Sigmoid colon (tissue), 7 donors: Measurements from ENCODE around the gene DENND1B. TPM values are rescaled to one million over a fixed set of nuclear protein-coding genes. Genes with fewer than 3 reads are reported as not detected.

Experiments used
- DNase-seq: peaks from one replicate; pipeline ENCODE4 v3.0.0-alpha.2; 2019
- H3K27ac ChIP-seq, 4 donors: fragments of 200-600 bp; sonication (generic); one replicate each; pipeline ENCODE4 v1.5.1; 2016 to 2019; ENCODE audit warnings: mild to moderate bottlenecking in 1 of 4
- H3K27me3 ChIP-seq, 3 donors: fragments of 200-600 bp; sonication (generic); one replicate each; pipeline ENCODE4 v1.5.1; 2019; ENCODE audit warnings: mild to moderate bottlenecking in 1 of 3
- H3K36me3 ChIP-seq, 4 donors: fragments of 200-600 bp; sonication (generic); one replicate each; pipeline ENCODE4 v1.5.1; 2016 to 2019
- H3K4me1 ChIP-seq, 4 donors: fragments of 200-600 bp; sonication (generic); one replicate each; pipeline ENCODE4 v1.5.1; 2017 to 2019
- H3K4me3 ChIP-seq, 4 donors: fragments of 200-600 bp; sonication (generic); one replicate each; pipeline ENCODE4 v1.5.1; 2017 to 2019; ENCODE audit warnings: mild to moderate bottlenecking in 2 of 4, moderate library complexity in 1 of 4
- H3K9me3 ChIP-seq, 4 donors: fragments of 200-600 bp in 3 of 4; sonication (generic) in 3 of 4; one replicate each; pipeline versions ENCODE4 v1.5.1 to v1.6.1; 2013 to 2019
- EP300 ChIP-seq, 4 donors: sonication (generic); formaldehyde crosslinking; IDR thresholded peaks; one replicate each; pipeline ENCODE4 v1.6.1; 2017; ENCODE audit warnings: antibody characterized with exemption in 4 of 4
- POLR2A ChIP-seq, 2 donors: fragments of 450-650 bp; IDR thresholded peaks; one replicate each; pipeline ENCODE4 v1.6.1; 2016; ENCODE audit warnings: antibody characterized with exemption in 2 of 2, mild to moderate bottlenecking in 2 of 2, moderate library complexity in 2 of 2
- POLR2AphosphoS5 ChIP-seq, 4 donors: sonication (generic); formaldehyde crosslinking; IDR thresholded peaks; one replicate each; pipeline ENCODE4 v1.6.1; 2017; ENCODE audit warnings: antibody characterized with exemption in 4 of 4
- WGBS, 2 donors: extraction: QIAGEN DNeasy Blood & Tissue Kit; methylation state at CpG; one replicate each; pipeline ENCODE4 v1.1.7; 2013; 5-methylcytosine and 5-hydroxymethylcytosine counted together
- intact Hi-C: fragments of 100-400 bp; cut with DNase I; formaldehyde crosslinking; loops from one replicate; pipeline ENCODE4 v1.15.1; 2023
- polyA plus RNA-seq, 3 donors: library from polyadenylated mRNA; stranded (reverse); fragments of 200-250 nt; gene quantifications; one replicate each; pipeline ENCODE4 v1.2.3, GENCODE V29; 2013
- total RNA-seq, 4 donors: library from RNA; depleted of rRNA; stranded (reverse); fragments of >200 nt; gene quantifications; one replicate each; pipeline ENCODE4 v1.1.0, GENCODE V29; 2016
- TF ChIP-seq, protein P1 (sequence below), 4 experiments: fragments of 450-650 bp in 3 of 4; fragments of 200-600 bp in 1 of 4; IDR thresholded peaks; one replicate each; pipeline ENCODE4 v1.5.1; 2016 to 2019; ENCODE audit warnings: antibody characterized with exemption in 4 of 4, mild to moderate bottlenecking in 3 of 4, moderate library complexity in 2 of 4
- donor health status: healthy with polysubstance abuse.
- donor health status: Bipolar disorder and iron deficiency.
- donor health status: healthy.

Gene DENND1B
- total and polyA plus RNA-seq, 7 donors = 6.6 to 16.8 (median 9.5) TPM

DNA sequence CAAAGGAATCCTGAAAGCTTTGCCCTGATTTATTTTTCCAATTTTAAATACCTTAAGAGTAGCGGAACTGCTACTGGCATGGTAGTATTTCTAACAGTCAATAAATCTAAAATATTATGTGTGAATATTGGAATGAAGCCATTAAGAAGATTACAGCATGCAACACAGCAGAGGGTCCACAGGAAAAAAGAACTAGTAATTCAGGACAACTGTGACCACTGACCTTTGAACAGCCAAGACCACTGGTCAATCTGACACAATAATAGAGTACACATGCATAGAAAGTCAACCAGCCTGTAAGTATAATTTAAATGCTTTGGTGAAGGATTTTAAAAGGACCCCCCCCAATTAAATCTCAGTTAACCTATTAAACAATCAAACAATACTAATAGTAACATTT is 171.0 kb downstream of the DENND1B start:
- H3K27ac ChIP-seq = no peak overlapping the region
- no peaks in the 10 kb centered on the region for H3K36me3 ChIP-seq
- H3K9me3 ChIP-seq = no peaks in the 10 kb centered on the region
- H3K4me3 ChIP-seq = no peak overlapping the region
- no peak for DNase-seq
- H3K27me3 ChIP-seq = no peaks in the 10 kb centered on the region
- WGBS, 2 donors = 95 to 97% methylated on average over 1 of the region's 1 CpG
- intact Hi-C loops = no loop called here
- H3K4me1 ChIP-seq = no peaks in the 10 kb centered on the region
- TF ChIP-seq POLR2A (IDR thresholded peaks at IDR 0.05) (no peak), EP300 (IDR thresholded peaks at IDR 0.05) (no peak), POLR2AphosphoS5 (IDR thresholded peaks at IDR 0.05) (no peak)
- TF ChIP-seq, protein P1, sequence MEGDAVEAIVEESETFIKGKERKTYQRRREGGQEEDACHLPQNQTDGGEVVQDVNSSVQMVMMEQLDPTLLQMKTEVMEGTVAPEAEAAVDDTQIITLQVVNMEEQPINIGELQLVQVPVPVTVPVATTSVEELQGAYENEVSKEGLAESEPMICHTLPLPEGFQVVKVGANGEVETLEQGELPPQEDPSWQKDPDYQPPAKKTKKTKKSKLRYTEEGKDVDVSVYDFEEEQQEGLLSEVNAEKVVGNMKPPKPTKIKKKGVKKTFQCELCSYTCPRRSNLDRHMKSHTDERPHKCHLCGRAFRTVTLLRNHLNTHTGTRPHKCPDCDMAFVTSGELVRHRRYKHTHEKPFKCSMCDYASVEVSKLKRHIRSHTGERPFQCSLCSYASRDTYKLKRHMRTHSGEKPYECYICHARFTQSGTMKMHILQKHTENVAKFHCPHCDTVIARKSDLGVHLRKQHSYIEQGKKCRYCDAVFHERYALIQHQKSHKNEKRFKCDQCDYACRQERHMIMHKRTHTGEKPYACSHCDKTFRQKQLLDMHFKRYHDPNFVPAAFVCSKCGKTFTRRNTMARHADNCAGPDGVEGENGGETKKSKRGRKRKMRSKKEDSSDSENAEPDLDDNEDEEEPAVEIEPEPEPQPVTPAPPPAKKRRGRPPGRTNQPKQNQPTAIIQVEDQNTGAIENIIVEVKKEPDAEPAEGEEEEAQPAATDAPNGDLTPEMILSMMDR (IDR thresholded peaks at IDR 0.05) = no peak

- DNase-seq = no peak
- no peak overlapping the region for H3K4me3 ChIP-seq
- intact Hi-C loops = no loop called here
- no peaks in the 10 kb centered on the region for H3K9me3 ChIP-seq
- H3K27ac ChIP-seq = no peak overlapping the region
- no peaks in the 10 kb centered on the region for H3K36me3 ChIP-seq
- no peaks in the 10 kb centered on the region for H3K4me1 ChIP-seq
- TF ChIP-seq POLR2AphosphoS5 (IDR thresholded peaks at IDR 0.05) = no peak
- no peak for TF ChIP-seq POLR2A (IDR thresholded peaks at IDR 0.05)
- TF ChIP-seq EP300 (IDR thresholded peaks at IDR 0.05) = no peak
- TF ChIP-seq, protein P1 (IDR thresholded peaks at IDR 0.05) = no peak
- no peaks in the 10 kb centered on the region for H3K27me3 ChIP-seq
- WGBS, 2 donors = 76 to 91% methylated on average over 3 of the region's 3 CpGs
Observed at GRCh38 chr1:197600751-197601150, 174.5 kb downstream of the DENND1B start.

DNA sequence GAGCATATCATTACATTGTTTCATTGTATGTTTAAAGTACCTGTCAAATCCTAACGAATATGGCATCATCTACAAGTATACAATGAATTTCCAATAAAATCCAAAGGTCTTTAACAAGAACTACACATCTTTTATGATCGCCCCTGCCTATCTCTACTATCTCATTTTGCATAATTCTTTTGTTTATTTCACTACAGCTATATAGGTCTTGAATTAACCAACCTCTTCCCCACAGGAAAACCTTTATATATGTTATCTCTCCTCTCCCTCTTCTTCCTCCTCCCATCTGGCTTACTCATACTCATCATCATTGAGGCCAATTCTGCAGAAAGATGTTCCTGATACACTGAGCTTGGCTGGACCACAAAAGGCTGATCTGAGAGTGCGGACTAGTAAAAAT is 175.5 kb downstream of the DENND1B start:
- no peak overlapping the region for H3K27ac ChIP-seq
- H3K4me1 ChIP-seq = no peaks in the 10 kb centered on the region
- H3K4me3 ChIP-seq = no peak overlapping the region
- TF ChIP-seq, protein P1 (IDR thresholded peaks at IDR 0.05) = no peak
- TF ChIP-seq EP300 (IDR thresholded peaks at IDR 0.05) = no peak
- TF ChIP-seq POLR2AphosphoS5 (IDR thresholded peaks at IDR 0.05) = no peak
- no peak for TF ChIP-seq POLR2A (IDR thresholded peaks at IDR 0.05)
- DNase-seq = no peak
- WGBS, 2 donors = 54 to 80% methylated on average over 3 of the region's 3 CpGs
- intact Hi-C loops = no loop called here
- H3K9me3 ChIP-seq = no peaks in the 10 kb centered on the region
- peaks cover 0 to 8% (median 0%) of the 10 kb centered on the region in 4 donors for H3K36me3 ChIP-seq
- H3K27me3 ChIP-seq = no peaks in the 10 kb centered on the region

DNA sequence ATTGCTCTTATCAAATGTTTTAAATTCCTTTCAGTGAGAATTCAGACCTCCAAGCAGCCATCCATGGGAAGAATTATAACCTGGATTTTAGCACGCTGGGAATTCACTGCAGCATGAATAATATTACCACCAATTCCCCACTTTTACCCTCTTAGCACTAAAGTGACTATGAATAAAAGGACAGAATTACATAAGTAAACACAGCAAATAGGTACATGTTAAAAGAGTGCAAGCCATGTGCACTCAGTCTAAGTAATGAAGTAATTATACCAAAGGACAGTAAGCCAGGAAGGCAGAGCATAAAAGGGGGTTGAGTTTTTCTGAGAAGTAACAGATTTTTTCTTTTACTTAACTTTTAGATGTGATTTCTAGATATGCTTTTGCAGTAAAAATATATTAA is 176.3 kb downstream of the DENND1B start:
- Histone ChIP-seq H3K9me3 (no peaks in the 10 kb centered on the region), H3K36me3 (peaks cover 0 to 8% (median 0%) of the 10 kb centered on the region in 4 donors), H3K27me3 (no peaks in the 10 kb centered on the region), H3K4me3 (no peak overlapping the region), H3K4me1 (no peaks in the 10 kb centered on the region), H3K27ac (no peak overlapping the region)
- intact Hi-C loops = no loop called here
- TF ChIP-seq EP300 (IDR thresholded peaks at IDR 0.05) (no peak), POLR2A (IDR thresholded peaks at IDR 0.05) (no peak), POLR2AphosphoS5 (IDR thresholded peaks at IDR 0.05) (no peak)
- TF ChIP-seq, protein P1 (IDR thresholded peaks at IDR 0.05) = no peak
- DNase-seq = no peak
- WGBS, 2 donors = 91 to 92% methylated on average over 1 of the region's 1 CpG

- H3K4me3 ChIP-seq = no peak overlapping the region
- TF ChIP-seq POLR2AphosphoS5 (IDR thresholded peaks at IDR 0.05) (no peak), POLR2A (IDR thresholded peaks at IDR 0.05) (no peak), EP300 (IDR thresholded peaks at IDR 0.05) (no peak)
- TF ChIP-seq, protein P1 (IDR thresholded peaks at IDR 0.05) = no peak
- no peak for DNase-seq
- WGBS, 2 donors = 54 to 78% methylated on average over 5 of the region's 5 CpGs
- intact Hi-C loops = no loop called here
- H3K27me3 ChIP-seq = no peaks in the 10 kb centered on the region
- no peaks in the 10 kb centered on the region for H3K4me1 ChIP-seq
- H3K9me3 ChIP-seq = no peaks in the 10 kb centered on the region
- H3K36me3 ChIP-seq = peaks cover 0 to 8% (median 0%) of the 10 kb centered on the region in 4 donors
- H3K27ac ChIP-seq = no peak overlapping the region
Observed at GRCh38 chr1:197595304-197595904, 179.9 kb downstream of the DENND1B start.
